Heart left ventricle (tissue), 16 donors: Measurements from ENCODE around the gene ID2. TPM values are rescaled to one million over a fixed set of nuclear protein-coding genes. Genes with fewer than 3 reads are reported as not detected.

Source experiments
- ATAC-seq, 4 donors: fragments of 200-7000 bp; cut with Tn5 transposase; one replicate each; pipeline ENCODE4 v1.9.1; 2020 to 2022; ENCODE audit warnings: moderate library complexity in 4 of 4, mild to moderate bottlenecking in 3 of 4, moderate number of reproducible peaks in 1 of 4
- DNase-seq, 5 donors: peaks; one replicate each; pipeline ENCODE4 v3.0.0-alpha.2; 2020
- H3K27ac ChIP-seq, 12 donors: fragments of 200-600 bp; sonication (generic) in 4 of 12; one replicate each; pipeline versions ENCODE4 v1.5.0 to v1.8.0; 2016 to 2022; ENCODE audit warnings: mild to moderate bottlenecking in 2 of 12
- H3K27me3 ChIP-seq, 9 donors: fragments of 200-600 bp; sonication (generic) in 2 of 9; one replicate each; pipeline versions ENCODE4 v1.5.1 to v1.8.0; 2016 to 2022; ENCODE audit warnings: mild to moderate bottlenecking in 3 of 9
- H3K36me3 ChIP-seq, 9 donors: fragments of 200-600 bp; sonication (generic) in 2 of 9; one replicate each; pipeline versions ENCODE4 v1.5.0 to v1.8.0; 2018 to 2022; ENCODE audit warnings: mild to moderate bottlenecking in 2 of 9
- H3K4me1 ChIP-seq, 12 donors: fragments of 200-600 bp; sonication (generic) in 4 of 12; one replicate each; pipeline versions ENCODE4 v1.5.0 to v1.8.0; 2016 to 2022; ENCODE audit warnings: mild to moderate bottlenecking in 3 of 12
- H3K4me3 ChIP-seq, 12 donors: fragments of 200-600 bp; sonication (generic) in 4 of 12; one replicate each; pipeline versions ENCODE4 v1.5.0 to v1.8.0; 2017 to 2022; ENCODE audit warnings: mild to moderate bottlenecking in 9 of 12, moderate library complexity in 4 of 12
- H3K9me3 ChIP-seq, 12 donors: fragments of 200-600 bp; sonication (generic) in 4 of 12; one replicate each; pipeline versions ENCODE4 v1.5.0 to v1.8.0; 2016 to 2022; ENCODE audit warnings: mild to moderate bottlenecking in 1 of 12
- CTCF ChIP-seq, 12 donors: fragments of 200-600 bp; sonication (generic) in 4 of 12; IDR thresholded peaks; one replicate each; pipeline versions ENCODE4 v1.5.0 to v1.8.0; 2018 to 2022; ENCODE audit warnings: antibody characterized with exemption in 12 of 12, mild to moderate bottlenecking in 5 of 12
- POLR2A ChIP-seq, 2 donors: fragments of 450-650 bp; IDR thresholded peaks; one replicate each; pipeline ENCODE4 v1.6.1; 2017; ENCODE audit warnings: antibody characterized with exemption in 2 of 2, mild to moderate bottlenecking in 2 of 2, moderate library complexity in 2 of 2
- WGBS, 4 donors: extraction: QIAGEN DNeasy Blood & Tissue Kit in 2 of 4; methylation state at CpG; one replicate each; pipeline versions ENCODE4 v1.1.5 to v1.1.7; 2013 to 2018; 5-methylcytosine and 5-hydroxymethylcytosine counted together
- intact Hi-C, 10 donors: fragments of 100-400 bp; cut with DNase I; formaldehyde crosslinking; loops; one replicate each; pipeline versions ENCODE4 v1.11.1 to v1.14.2; 2022
- polyA plus RNA-seq, 2 donors: library from polyadenylated mRNA; stranded (reverse); fragments of 200-250 nt; gene quantifications; one replicate each; pipeline ENCODE4 v1.2.3, GENCODE V29; 2013
- total RNA-seq, 9 donors: library from RNA; depleted of rRNA in 2 of 9; stranded (reverse); fragments of >200 nt in 2 of 9; fragmentation: NEBNext Ultra II Directional in 3 of 9; extraction: Animal tissue kit (Norgen Biotek cat#: 25700) in 3 of 9; gene quantifications; one replicate each; pipeline versions ENCODE4 v1.1.0 to v1.2.4, GENCODE V29; 2016 to 2023
- donor health status: ischemic (EF 13 %, LVEDD 7.1; RV severe dilation, severe dysfunction).
- donor health status: healthy with polysubstance abuse.
- donor health status: DM: no; HTN: yes; CAD: no.
- donor health status: DM: no; HTN: no; CAD: no.
- donor health status: ischemic (EF 25% LVEDD 6.9; RV normal size, moderate dysfunction).
- donor health status: ischemic (EF 25% LVEDD 5.7; RV mildly dilated, moderate dysfunction).
- donor health status: healthy.
- donor health status: DM: yes; HTN: yes; CAD: no.
- donor health status: ischemic (EF 35%, LVEDD 5.7; RV mildly dilated, moderate dysfunction).
- donor health status: nonischemic (EF 11% LVEDD 7.7; RV severe dilation, severe dysfunction).
- donor health status: DM: yes; HTN: yes; CAD: no.
- donor health status: PGD.
- donor health status: ischemic (EF 29% LVEDD 5.4; RV normal size, mild dysfunction).
- donor health status: nonischemic (EF 23%, LVEDD 6.1; RV moderate dilation, normal function).

Gene ID2
- total and polyA plus RNA-seq, 11 donors, result 17.3 to 121 (median 44.7) TPM

- H3K27ac ChIP-seq, result no peak overlapping the region
- peaks cover 0 to 4% (median 0%) of the 10 kb centered on the region in 12 donors for H3K9me3 ChIP-seq
- no peaks in the 10 kb centered on the region for H3K4me1 ChIP-seq
- ATAC-seq, result no peak
- TF ChIP-seq CTCF (IDR thresholded peaks at IDR 0.05), result no peak
- TF ChIP-seq POLR2A (IDR thresholded peaks at IDR 0.05), result no peak
- H3K27me3 ChIP-seq, result no peaks in the 10 kb centered on the region
- intact Hi-C loops, result no loop called here
- DNase-seq, result no peak
- no peak overlapping the region for H3K4me3 ChIP-seq
- H3K36me3 ChIP-seq, result no peaks in the 10 kb centered on the region
- 80 to 84% (median 81%) methylated on average over 16 of the region's 16 CpGs for WGBS, 4 donors
Measured at GRCh38 chr2:8701681-8702379, 20.0 kb downstream of the ID2 start.

GRCh38 chr2:8704906-8705305 lies 23.1 kb downstream of the ID2 start:
- Histone ChIP-seq H3K27me3 (no peaks in the 10 kb centered on the region), H3K9me3 (no peaks in the 10 kb centered on the region), H3K4me1 (no peaks in the 10 kb centered on the region), H3K36me3 (no peaks in the 10 kb centered on the region), H3K4me3 (no peak overlapping the region), H3K27ac (no peak overlapping the region)
- intact Hi-C loops, result no loop called here
- TF ChIP-seq POLR2A (IDR thresholded peaks at IDR 0.05), result no peak
- TF ChIP-seq CTCF (IDR thresholded peaks at IDR 0.05), result no peak
- ATAC-seq, result no peak
- WGBS, 4 donors, result 73 to 77% (median 75%) methylated on average over 3 of the region's 3 CpGs
- DNase-seq, result no peak

GRCh38 chr2:8709611-8710010 lies 27.8 kb downstream of the ID2 start:
- no peak for TF ChIP-seq CTCF (IDR thresholded peaks at IDR 0.05)
- no peak for TF ChIP-seq POLR2A (IDR thresholded peaks at IDR 0.05)
- intact Hi-C loops, result no loop called here
- Histone ChIP-seq H3K27me3 (no peaks in the 10 kb centered on the region), H3K9me3 (no peaks in the 10 kb centered on the region), H3K27ac (no peak overlapping the region), H3K4me1 (no peaks in the 10 kb centered on the region), H3K4me3 (no peak overlapping the region), H3K36me3 (no peaks in the 10 kb centered on the region)
- WGBS, 4 donors, result 85 to 90% (median 89%) methylated on average over 14 of the region's 14 CpGs
- ATAC-seq (no peak), DNase-seq (no peak)

- Histone ChIP-seq H3K27me3 (no peaks in the 10 kb centered on the region), H3K36me3 (no peaks in the 10 kb centered on the region), H3K4me1 (no peaks in the 10 kb centered on the region), H3K9me3 (peaks cover 0 to 8% (median 0%) of the 10 kb centered on the region in 12 donors), H3K27ac (no peak overlapping the region), H3K4me3 (no peak overlapping the region)
- ATAC-seq (no peak), DNase-seq (no peak)
- TF ChIP-seq POLR2A (IDR thresholded peaks at IDR 0.05) (no peak), CTCF (IDR thresholded peaks at IDR 0.05) (no peak)
- WGBS, 4 donors, result 76 to 84% (median 84%) methylated on average over 3 of the region's 3 CpGs
- intact Hi-C loops, result no loop called here
Measured at GRCh38 chr2:8710951-8711350, 29.1 kb downstream of the ID2 start.
